ENCODE data around the gene ABCD2. TPM values are rescaled to one million over a fixed set of nuclear protein-coding genes. Genes with fewer than 3 reads are reported as not detected.

ABCD2 gene
- total and polyA plus RNA-seq, 2 of the 4 experiments (the other 2 are of a cell fraction): not detected

DNA sequence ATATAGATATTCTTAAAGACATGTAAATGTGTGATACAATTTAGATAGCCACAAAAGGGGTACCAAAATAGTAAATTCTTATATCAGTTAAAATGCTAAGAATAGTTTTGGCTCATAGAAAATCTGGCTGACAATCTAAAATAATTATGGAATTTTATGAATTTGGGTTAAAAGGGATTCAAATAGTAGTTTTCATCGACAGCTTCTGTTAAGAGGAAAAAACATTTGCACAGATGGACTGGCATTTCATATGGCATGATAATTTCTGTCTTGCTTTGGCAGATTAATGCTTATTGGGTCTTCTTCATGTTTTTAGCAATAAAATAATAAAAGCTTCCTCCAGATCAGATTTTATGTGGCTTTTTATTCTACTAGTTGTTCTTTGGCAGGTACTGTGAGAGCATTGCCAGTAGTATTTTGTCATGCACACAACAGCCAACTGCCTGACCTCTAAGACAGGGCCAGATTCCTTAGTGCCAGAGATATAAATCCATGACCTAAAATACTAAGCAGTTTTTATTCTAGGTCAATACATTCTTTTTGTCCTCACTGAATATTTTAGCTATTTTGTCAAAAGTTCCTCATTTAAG lies 9.1 kb downstream of the ABCD2 start:
- no peak overlapping the region for H4K5ac ChIP-seq (ENCODE audit: low read depth, low read length)
- H2BK15ac ChIP-seq (ENCODE audit: low read depth, low read length): no peak overlapping the region
- intact Hi-C loops (cut with micrococcal nuclease): no loop called here
- no CpG with 5 or more reads among the region's 1 CpG for WGBS, 2 experiments (ENCODE audit: extremely low coverage in 2 of 2, insufficient read length in 1 of 2)
- no peak overlapping the region for H3K56ac ChIP-seq (ENCODE audit: extremely low read depth, insufficient read depth, low read length)
- no peaks in the 10 kb centered on the region for H4K20me1 ChIP-seq (ENCODE audit: insufficient read depth, low read length)
- ChIA-PET POLR2A (ENCODE audit: unreplicated experiment) (no interaction called here), CTCF (no interaction called here)
- no peaks in the 10 kb centered on the region for H3K36me3 ChIP-seq (ENCODE audit: control insufficient read depth, insufficient read depth, low read length)
- no peak overlapping the region for H3K23ac ChIP-seq (ENCODE audit: low read depth, low read length)
- H3K9ac ChIP-seq (ENCODE audit: low read depth, low read length): no peak overlapping the region
- H3K9me3 ChIP-seq (ENCODE audit: control insufficient read depth, insufficient read depth, low read length): no peaks in the 10 kb centered on the region
- H2AK5ac ChIP-seq (ENCODE audit: low read depth, low read length): no peak overlapping the region
- no peak overlapping the region for H2BK5ac ChIP-seq (ENCODE audit: low read depth, low read length, poor library complexity, severe bottlenecking)
- in situ Hi-C loops (cut with MboI; ENCODE audit: low sequenced_read_pairs): loop anchor here (25.0 kb wide), 1 partner anchor 298 kb away; no protein-coding TSS in a partner anchor
- no peaks in the 10 kb centered on the region for H3K27me3 ChIP-seq (ENCODE audit: control insufficient read depth, insufficient read depth, low read length)
- H3K4me3 ChIP-seq (ENCODE audit: insufficient read depth, low read depth, low read length): no peak overlapping the region
- BruUV-seq (replicated peaks): no TSS peak
- no peak overlapping the region for H2AK9ac ChIP-seq (replicated peaks; ENCODE audit: low read depth, low read length, poor library complexity)
- no peak overlapping the region for H2BK20ac ChIP-seq (ENCODE audit: low read depth, low read length)
- no peak for ATAC-seq (ENCODE audit: low read depth)
- TF ChIP-seq BHLHE40 (IDR thresholded peaks at IDR 0.05; ENCODE audit: low read depth, low read length) (no peak), FOS (IDR thresholded peaks at IDR 0.05; ENCODE audit: low read depth, low read length) (no peak), RCOR1 (IDR thresholded peaks at IDR 0.05; ENCODE audit: insufficient replicate concordance, low read length) (no peak), RFX5 (IDR thresholded peaks at IDR 0.05; ENCODE audit: low read depth, low read length) (no peak), MAFK (IDR thresholded peaks at IDR 0.05; ENCODE audit: low read depth, low read length) (no peak), RAD21 (IDR thresholded peaks at IDR 0.05; ENCODE audit: low read length) (no peak)
- TF ChIP-seq, protein P1, sequence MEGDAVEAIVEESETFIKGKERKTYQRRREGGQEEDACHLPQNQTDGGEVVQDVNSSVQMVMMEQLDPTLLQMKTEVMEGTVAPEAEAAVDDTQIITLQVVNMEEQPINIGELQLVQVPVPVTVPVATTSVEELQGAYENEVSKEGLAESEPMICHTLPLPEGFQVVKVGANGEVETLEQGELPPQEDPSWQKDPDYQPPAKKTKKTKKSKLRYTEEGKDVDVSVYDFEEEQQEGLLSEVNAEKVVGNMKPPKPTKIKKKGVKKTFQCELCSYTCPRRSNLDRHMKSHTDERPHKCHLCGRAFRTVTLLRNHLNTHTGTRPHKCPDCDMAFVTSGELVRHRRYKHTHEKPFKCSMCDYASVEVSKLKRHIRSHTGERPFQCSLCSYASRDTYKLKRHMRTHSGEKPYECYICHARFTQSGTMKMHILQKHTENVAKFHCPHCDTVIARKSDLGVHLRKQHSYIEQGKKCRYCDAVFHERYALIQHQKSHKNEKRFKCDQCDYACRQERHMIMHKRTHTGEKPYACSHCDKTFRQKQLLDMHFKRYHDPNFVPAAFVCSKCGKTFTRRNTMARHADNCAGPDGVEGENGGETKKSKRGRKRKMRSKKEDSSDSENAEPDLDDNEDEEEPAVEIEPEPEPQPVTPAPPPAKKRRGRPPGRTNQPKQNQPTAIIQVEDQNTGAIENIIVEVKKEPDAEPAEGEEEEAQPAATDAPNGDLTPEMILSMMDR (conservative IDR thresholded peaks at IDR 0.05; ENCODE audit: low read depth, low read length): no peak
- no peak overlapping the region for H2BK120ac ChIP-seq (ENCODE audit: low read depth, low read length)
- no peak overlapping the region for H3K4ac ChIP-seq (ENCODE audit: low read depth, low read length)
- no peak overlapping the region for H3K4me2 ChIP-seq (ENCODE audit: low read depth, low read length)
- H3K14ac ChIP-seq (replicated peaks; ENCODE audit: low read depth, low read length): no peak overlapping the region
- no peak for DNase-seq
- no peaks in the 10 kb centered on the region for H3K79me1 ChIP-seq (ENCODE audit: low read depth in 1 of 2, low read length in 2 of 2)
- H3K18ac ChIP-seq (ENCODE audit: low read depth, low read length): no peak overlapping the region
- no peaks in the 10 kb centered on the region for H3K4me1 ChIP-seq (ENCODE audit: control insufficient read depth, insufficient read depth, low read length)
- no peak overlapping the region for H2AFZ ChIP-seq (replicated peaks; ENCODE audit: low read length, poor library complexity)
- no peak overlapping the region for H4K8ac ChIP-seq (ENCODE audit: low read depth in 2 of 2, low read length in 2 of 2)
- no peak overlapping the region for H4K91ac ChIP-seq (ENCODE audit: insufficient read depth, low read depth, low read length)
- no peaks in the 10 kb centered on the region for H3K9me1 ChIP-seq (ENCODE audit: insufficient read depth, low read length)
- H3K27ac ChIP-seq (ENCODE audit: insufficient read depth, low read length): no peak overlapping the region
- dilution Hi-C loops (cut with HindIII; ENCODE audit: low sequenced_read_pairs, unreplicated experiment): no loop called here
